Astrocyte of the hippocampus (primary cell): ENCODE data around the gene TMEM178B.

Experiments used
- DNase-seq: peaks from one replicate; pipeline ENCODE4 v3.0.0; 2011; ENCODE audit warnings: low read depth, low spot score

The TMEM178B gene

DNA sequence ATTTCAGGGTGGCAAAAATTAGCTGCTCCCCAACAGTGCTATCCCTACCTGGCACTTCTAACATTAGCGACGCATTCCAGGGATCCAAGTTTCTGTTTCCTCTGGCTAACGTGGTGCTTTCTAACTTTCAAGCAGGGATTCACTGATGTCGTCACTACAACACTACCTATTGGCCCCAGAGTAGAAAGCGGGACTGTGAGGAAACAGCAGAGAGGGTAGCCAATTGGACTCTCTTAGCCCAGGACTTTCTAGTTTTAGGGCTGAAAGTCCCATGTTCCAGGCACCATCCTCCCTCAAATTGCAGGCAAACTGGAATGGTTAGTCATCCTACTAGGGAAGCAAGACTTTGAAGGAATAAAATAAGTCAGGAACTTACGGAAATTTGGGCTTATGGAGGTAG, 388.1 kb downstream of the TMEM178B start:
- no peak for DNase-seq

DNA sequence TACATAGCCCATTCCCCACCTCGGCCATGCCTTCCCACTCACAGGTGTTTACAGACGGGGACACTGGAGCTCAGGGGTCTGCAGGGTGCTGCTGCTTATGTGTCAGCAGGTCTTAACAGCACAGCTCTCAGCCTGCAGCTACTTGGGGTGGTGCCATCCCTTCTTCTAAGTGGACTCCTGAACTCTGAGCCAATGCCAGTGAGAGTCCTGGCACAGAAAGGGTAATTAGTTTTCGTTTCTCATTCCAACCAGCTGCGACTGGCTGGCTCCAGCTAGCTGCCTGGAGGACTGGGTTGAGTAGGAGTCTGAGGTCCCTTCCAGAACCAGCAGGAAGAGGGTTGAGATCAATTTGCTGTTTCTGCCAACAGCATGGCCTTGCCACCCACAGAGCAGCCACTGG, 389.1 kb downstream of the TMEM178B start:
- peak; percentile 52 for DNase-seq

DNA sequence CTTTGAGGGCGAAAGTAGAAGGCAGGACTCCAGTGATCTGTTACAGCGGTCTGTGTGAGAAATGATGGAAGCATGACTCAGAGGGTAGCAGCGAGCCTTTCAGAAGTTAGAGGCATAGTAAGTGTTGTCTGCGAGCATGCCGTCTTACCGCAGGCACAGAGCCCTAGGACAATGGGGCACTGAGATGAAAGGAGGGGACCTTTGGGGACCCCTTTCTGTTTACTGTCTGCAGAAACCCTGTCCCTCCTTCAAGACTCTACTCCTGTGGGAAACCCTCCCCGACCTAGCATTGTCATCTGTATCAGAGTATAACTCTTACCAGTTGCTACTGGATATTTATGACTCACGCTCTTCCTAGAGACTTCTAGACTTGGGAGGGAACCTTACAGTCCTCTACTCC, 390.1 kb downstream of the TMEM178B start:
- DNase-seq = peak; percentile 84

DNA sequence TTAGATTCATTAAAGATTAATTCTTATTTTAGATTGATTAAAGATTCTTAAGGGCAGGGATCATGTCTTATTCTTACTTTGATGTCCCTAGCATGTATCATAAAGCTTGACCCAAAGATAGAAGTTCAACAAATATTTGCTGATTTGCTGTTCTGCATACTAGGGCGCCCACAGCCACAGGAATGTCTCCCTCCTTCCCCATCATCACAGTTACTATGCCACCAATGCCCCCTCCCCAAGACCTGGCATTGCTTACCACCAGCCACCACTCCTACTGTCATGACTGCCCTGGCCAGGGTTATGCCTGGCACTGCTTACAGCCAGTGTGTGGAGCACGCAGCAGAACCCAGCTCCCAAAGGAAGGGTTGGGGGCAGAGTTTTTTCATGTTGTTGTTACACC, 390.7 kb downstream of the TMEM178B start:
- peak; percentile 54 for DNase-seq

DNA sequence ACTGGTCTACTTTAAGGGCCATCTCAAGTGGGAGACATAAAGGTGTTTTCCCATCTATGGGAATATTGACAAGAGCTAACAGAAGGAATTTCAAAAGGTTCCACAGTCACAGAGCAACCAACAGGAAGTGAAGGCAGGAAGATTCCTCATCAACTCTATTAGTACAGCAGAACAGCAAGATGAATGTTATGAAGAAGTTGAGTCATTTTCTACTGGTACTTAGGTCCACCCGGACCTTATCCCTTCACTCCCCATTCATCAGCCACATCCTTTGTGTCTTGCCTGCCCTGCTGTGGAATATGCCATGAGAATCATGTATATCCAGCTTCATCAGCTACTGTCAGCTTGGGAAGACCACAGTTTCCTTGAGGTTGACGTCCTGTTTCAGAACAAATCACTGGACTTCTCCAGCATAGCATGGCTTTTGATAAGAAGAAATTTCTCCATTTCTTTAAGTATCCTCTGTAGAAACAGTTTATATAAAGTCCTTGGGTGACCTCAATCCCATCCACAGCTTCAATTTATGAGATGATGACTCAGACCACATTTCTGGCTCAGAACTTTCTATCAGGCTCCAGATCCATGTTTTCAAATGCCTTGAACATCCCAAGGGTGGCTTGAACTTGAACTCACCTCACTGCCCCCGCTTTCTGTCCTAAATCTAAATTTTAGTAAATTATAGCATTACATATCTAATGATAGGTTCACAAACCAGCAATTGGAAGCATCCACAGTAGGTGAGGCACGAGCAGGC, 392.5 kb downstream of the TMEM178B start:
- no peak for DNase-seq

DNA sequence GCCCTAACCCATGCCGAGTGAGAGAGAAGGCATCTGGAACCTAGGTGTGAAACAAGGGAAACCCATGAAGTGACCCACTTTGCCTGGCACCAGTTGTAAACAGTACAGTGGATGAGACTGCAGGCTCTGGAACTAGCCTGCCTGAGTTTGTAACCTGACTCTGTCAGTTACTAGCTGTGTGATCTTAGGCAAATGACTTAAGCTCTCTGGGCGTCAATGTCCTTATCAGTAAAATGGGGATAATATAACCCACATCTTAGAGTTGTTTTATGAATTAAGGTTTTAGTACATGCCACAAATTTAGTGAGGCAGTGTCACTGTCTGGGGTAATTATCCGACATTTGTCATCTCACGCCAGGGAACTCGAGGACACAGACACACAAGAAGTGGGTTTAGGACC, 394.5 kb downstream of the TMEM178B start:
- no peak for DNase-seq

DNA sequence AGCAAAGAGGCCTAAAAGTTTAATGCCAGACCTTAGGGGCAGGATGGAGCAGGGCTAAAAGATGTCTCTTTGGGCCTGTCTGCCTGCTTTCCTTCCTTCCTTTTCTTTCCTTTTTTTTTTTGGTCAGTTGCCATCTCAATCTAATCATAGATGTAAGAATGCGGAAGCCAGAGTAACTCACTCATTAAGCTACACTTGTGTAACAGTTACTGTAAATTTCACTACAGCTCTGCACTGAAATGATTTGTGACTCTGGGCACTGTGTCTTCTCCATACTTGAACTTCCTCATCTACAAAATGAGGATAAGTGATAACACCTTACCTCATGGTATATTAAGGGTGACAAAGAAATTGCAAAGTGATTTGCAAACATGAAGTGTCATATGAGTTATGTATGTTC, 401.8 kb downstream of the TMEM178B start:
- no peak for DNase-seq

DNA sequence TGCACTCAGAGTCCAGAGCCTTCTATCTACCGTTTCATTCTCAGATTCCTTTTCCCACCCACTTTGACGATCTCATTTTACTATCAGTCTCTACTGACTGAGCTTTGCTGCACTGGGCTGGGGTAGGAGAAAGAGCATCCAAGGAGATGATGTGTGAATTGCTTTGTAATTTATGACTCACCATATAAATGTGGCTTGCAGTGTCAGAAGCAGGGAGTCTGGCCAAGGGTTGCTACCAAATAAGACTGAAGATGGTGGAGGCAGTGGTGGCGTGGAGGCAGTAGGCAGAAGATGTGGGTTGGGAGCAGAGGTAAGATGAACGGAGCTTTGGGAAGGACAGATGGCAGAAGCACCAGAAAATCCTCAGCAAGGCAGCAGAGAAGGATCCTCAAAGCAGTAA, 404.0 kb downstream of the TMEM178B start:
- peak; percentile 58 for DNase-seq

DNA sequence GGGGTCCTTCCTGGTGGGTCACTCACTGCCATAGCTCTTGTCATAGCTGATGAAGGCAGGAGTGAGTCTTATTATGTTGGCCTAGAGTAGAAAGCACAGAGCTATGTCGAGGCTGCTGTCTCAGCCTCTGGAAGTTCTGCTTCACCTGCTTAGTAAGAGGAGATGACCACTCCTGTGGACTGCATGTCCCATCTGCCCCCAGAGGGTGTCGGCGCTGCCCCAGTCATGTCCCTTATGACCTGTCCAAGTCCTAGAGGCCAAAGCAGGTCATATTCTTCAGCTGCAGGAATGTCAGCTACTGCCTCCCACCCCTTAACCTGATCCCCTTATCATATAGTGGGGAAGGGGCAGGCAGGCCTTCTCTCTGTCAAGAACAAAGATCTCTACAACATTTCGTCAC, 405.0 kb downstream of the TMEM178B start:
- no peak for DNase-seq

DNA sequence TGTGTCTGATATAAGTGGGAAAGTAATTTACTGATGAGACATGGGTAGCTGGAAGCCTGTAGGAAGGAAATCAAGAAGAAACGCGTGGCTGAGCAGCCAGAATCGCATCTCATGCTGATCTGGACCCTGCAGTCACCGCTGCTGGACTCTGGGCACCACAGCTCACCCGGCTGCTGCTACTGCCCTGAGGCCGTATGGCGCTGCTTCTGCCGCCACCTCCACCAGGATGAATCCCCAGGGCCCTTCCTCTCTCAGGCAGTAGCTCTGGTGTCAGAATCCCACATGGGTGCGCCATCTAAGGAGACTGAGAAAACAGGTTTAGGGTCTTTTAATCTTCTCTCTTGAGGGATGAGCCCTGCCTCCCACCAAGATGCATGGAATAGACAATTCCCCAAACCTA, 407.1 kb downstream of the TMEM178B start:
- DNase-seq = no peak

DNA sequence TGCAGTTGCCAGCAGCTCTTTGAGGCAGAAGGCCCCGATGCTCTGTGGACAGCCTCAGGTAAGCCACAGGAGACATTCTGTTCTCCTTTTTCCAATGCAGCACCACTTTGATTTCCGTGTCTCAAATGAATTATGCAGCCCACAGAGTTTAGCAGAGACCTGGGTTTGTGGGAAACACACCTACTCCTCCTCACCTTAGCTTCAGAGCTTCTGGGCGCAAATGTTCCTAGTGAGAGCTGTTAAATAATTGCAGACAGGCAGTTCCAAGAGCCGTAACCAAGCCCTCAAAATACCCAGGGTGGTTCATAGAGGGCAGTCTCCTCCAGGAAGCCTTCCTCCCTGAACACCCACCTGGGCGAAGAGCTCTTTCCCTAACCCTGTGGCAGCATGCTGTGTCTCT, 408.1 kb downstream of the TMEM178B start:
- no peak for DNase-seq

DNA sequence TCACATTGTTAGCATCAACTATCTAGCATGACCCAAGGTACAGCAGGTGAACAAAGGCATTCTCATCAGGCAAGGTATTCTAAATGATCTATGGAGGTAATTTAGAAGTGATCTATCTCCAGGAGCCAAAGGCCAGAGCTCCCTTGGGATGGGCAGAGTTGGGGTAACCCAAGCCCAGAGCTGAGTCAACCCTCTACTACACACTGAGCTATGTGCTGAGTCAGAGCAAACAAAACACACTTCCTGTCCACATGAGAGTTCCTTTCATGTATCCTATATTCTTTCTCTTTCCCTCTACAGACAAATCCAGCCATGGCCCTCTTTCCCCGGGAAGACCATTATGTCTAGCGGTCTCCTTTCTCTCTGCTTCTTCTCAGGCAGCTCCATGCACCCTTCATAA, 409.2 kb downstream of the TMEM178B start:
- DNase-seq = no peak

DNA sequence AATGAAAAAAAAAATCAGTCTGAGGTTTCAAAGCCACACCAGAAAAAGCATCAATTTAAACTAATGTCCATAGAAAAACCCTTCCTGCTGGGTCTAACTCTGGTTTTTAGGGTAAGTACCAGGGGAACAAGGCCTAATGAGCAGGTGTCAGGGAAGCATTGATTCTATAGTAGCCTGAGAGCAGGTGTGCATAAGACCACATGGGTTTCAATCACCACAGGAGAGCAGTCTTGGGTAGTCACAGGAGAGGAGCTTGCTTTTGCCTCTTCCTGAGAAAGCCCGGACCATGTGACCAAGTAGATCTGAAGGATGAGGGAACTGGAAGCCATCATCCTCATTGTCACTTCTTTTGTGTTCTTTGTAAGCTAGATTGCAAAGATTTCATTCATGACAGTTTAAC, 411.0 kb downstream of the TMEM178B start:
- DNase-seq = no peak

DNA sequence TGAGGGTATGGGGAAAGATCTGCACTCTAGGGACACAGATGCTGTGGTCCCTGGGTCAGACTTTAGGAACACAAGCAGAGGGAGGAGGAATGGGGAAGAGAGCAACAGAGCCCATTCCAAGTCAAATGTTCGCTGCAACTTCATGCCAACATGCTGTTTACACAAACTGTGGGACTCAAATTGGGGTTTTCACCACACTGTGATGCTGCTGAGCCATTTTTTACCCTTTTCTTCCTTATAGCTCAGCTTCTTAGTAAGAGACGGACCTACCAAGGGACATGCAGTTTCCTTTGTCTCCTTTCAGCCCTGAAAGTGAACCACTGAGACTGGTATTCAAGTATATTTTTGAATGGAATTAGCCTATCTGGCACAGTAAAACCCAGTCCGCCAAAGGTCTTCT, 413.1 kb downstream of the TMEM178B start:
- no peak for DNase-seq

DNA sequence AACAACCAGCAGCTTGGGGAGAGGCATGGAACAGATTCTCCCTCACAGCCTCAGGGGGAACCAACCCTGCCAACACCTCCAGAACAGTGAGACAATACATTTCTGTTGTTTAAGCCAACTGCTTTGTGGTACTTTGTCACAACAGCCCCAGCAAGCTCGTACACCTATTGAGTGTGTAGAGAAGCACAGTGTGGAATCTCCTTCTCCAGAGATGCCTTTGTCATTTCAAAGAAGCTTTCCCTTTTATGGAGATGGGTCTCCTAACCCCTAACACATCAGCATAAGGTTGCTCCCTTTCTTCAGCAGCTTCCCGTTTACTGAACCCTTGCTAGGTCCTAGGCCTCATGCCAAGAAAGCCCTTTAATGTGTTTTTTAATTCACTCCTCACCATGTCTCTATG, 416.6 kb downstream of the TMEM178B start:
- DNase-seq = no peak

DNA sequence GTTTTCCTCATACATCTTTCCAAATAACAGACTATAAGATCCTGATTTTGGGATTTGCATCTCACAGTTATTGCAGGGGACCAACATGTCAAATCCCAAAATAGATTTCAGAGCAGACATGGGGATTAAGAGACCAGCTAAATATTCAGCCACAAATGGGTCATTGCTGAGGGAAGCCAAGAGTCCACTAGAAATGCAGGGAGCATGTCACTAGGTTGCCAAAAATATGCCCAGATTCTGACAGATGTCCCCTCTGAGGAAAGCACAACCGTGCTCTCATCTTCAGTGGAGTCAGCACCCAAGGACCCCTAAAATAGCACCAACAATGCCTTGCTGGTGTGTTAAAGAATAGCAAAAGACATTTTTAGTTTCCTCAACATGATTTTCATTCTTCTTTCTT, 421.2 kb downstream of the TMEM178B start:
- no peak for DNase-seq

DNA sequence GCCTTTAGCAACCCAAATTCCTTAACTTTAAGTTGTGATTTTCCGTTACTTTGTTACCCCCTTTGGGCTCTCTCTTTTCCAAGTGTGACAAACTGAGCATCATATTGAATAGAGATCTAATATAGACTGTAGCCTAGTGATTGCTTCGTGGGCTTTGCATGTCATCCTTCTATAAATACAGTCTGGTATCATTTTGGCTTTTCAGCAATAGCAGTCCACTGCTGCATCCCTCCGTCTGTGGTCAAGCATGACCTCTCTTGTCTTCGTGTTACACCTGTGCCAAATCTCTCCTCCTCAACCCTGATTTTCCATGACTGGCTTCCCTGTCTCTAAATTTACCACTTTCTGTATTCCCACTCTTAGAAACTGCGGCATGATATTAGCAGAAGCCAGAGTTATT, 423.5 kb downstream of the TMEM178B start:
- DNase-seq = no peak

DNA sequence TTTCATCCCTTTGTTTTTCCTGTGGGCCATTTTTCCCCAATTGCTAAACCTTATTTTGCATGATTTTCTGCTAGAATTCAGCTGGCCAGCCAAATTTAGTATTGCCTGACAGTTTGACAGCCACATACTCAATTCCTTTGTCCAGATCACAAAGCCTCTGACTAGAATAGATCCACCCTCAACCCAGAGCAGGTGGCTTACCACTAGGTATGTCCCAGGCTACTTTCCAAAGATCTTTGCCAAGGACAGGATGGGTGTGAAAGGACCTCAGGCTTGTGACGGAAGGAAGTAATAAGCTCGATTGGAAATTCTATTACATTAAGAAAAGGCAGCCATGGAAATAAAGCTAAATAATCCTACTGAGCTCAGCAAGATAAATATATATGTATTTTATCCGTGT, 426.7 kb downstream of the TMEM178B start:
- DNase-seq = no peak

DNA sequence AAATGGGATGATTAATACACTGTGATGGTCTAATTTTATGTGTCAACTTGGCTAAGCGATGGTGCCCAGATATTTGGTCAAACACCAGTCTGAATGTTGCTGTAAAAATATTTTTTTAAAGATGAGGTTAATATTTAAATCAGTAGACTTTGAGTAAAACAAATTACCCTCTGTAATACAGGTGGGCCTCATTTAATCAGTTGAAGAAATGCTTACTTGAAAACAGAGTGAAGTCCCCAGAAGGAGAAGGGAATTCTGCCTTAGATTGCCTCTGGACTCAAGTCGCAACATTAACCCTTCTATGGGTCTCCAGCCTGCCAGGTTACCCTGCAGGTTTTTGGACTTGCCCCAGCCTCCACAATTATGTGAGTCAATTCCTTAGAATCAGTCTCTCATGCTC, 427.6 kb downstream of the TMEM178B start:
- no peak for DNase-seq

DNA sequence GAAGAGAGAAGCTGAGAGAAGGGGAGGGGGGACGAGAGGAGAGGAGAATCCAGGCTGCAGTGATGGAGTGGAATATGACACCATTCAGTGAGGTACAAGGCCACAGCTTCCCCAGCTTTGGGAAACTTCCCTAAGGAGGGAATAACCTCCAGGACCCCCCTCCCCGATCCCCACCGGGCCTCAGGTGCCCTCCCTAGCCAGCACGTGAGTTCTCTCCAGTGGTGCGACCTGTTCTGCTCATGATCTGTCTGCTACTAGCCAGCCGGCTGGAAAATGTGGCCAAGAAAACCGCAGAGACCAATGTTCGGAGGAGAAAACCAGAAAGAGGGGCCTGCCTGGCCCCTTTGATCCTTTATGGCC, 437.4 kb downstream of the TMEM178B start:
- peak; percentile 26 for DNase-seq

DNA sequence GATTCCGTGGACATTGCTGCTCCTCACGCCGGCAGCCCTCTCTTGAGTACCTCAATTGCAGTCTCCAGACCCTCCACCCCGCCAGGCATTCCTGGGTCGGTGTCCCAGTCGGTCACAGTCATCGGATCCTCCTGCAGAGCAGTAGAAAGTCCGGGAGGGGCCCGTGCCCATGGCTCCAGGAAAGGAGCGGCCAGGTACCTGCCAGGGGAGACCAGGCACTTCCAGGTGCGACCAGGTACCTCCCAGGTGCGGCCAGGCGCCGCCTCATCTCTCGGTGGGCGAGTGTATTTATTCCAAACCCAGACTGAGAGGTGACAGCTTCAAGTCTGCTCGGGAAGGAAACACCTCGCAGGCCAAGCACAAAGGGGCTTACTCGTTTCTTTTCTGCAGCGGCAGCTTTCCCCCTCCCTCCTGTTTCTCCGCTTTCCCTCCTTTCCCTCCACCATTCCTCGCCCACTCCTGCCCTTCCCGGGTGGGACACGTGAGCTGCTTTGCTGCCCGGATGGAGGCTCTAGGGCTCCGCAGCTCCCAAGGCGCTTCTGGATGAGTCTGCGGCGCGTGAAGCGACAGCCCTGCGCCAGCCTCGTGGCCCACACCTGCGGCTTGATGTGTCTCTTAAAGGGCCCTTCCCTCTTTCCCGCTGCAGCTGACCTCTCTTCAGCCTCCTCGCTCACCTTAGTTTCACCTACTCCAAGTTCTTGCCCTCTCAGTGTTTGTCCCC, 438.0 kb downstream of the TMEM178B start:
- DNase-seq = peak; percentile 20

DNA sequence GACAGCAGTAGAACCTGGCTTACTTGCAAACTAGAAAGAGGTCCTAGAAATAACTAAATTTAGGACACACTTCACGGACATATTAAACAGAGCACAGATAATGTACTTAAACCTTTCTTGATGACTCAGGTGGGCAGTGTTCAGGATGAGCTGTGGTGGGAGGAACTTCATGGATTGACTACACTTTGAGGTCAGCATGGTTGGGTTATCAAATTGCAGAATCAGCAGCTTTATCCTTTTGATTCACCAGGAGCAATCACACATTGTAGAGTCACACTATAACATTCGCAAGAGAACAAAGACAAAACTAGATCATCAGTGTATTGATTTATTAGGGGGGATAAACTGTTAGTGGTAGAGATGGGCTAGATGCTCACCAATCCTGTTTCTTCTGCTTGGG, 438.7 kb downstream of the TMEM178B start:
- DNase-seq = no peak

DNA sequence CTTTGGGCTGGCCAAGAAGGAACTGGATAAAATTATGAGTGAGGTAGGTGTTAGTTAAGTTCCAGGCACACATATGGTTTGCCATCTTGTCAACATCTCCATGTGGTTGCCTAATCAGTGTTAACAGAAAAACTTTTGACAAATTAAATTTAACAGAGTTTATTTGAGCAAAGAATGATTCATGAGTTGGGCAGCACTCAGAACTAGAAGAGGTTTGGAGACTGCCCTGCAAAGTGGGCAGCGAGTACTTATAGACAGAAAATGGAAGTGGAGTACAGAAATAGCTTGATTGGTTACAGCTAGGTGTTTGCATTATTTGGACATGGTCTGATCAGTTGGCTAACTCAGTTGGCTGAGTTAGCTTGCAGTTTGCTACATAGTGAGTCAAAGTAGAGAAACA, 439.9 kb downstream of the TMEM178B start:
- no peak for DNase-seq

DNA sequence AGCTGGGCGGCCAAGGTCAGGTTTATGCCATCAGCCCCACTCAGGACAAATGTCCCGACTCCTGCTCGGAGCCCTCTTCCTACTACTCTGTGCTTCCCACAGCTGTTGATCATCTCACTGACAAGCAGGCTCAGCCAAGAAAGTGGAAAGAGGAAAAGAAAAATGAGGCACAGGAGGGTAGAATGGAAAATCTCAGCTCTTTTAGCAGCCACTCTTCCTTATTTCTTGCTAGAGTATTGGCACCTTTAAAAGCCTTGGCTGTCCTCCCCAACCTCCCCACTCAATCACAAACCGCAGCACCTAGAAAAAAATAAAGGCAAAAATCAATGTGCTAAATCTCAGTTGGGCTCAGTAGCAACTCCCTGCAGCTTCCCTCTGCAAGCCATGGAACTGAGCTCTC, 442.1 kb downstream of the TMEM178B start:
- no peak for DNase-seq
